SK-N-SH (cell line): ENCODE data around the gene MAP3K8.

ENCODE experiments used
- CTCF ChIP-seq: fragments of 200-600 bp; sonication (generic); IDR thresholded peaks from 2 replicates; pipeline ENCODE4 v1.6.1; 2017; ENCODE audit warnings: antibody characterized with exemption, mild to moderate bottlenecking, moderate library complexity
- MAX ChIP-seq: IDR thresholded peaks from 2 replicates; pipeline ENCODE4 v1.4.0; 2012; ENCODE audit warnings: low read depth

GRCh38 chr10:30445711-30446110 is 11.7 kb downstream of the MAP3K8 start:
- TF ChIP-seq MAX = no peak
- no peak for TF ChIP-seq CTCF
